ENCODE data around the gene CCDC40. TPM values are rescaled to one million over a fixed set of nuclear protein-coding genes. Genes with fewer than 3 reads are reported as not detected.

CCDC40 gene
- total and polyA plus RNA-seq, 9 of the 15 experiments (the other 6 are each of a cell fraction or from before 2014, with no cell fraction given), result 0.07 to 0.33 TPM; not detected in 7

GRCh38 chr17:80005360-80006338, 30.8 kb upstream of the CCDC40 start (continued):
- TF ChIP-seq REST (IDR thresholded peaks at IDR 0.05; ENCODE audit: borderline replicate concordance) (peak; percentile 29; the same call in 1 of the 2 replicates), REST (CRISPR knock-in tag; IDR thresholded peaks at IDR 0.05; ENCODE audit: low read depth) (no peak), NCOA2 (IDR thresholded peaks at IDR 0.05; ENCODE audit: partially characterized antibody in 2 of 2) (no peak), SMC3 (conservative IDR thresholded peaks at IDR 0.05; ENCODE audit: insufficient read depth, low read depth, low read length) (peak; percentile 47; the same call in 1 of the 2 replicates), DPF2 (IDR thresholded peaks at IDR 0.05) (no peak), THRAP3 (IDR thresholded peaks at IDR 0.05; ENCODE audit: borderline replicate concordance) (no peak), ZNF239 (CRISPR knock-in tag; IDR thresholded peaks at IDR 0.05) (no peak), ID3 (CRISPR knock-in tag; IDR thresholded peaks at IDR 0.05) (no peak), ID3 (tag; IDR thresholded peaks at IDR 0.05) (no peak), FUS (optimal IDR thresholded peaks at IDR 0.05; ENCODE audit: low read depth, low read length) (no peak), MIER1 (IDR thresholded peaks at IDR 0.05; ENCODE audit: low read depth) (no peak), ZEB2 (IDR thresholded peaks at IDR 0.05) (no peak), USF2 (CRISPR knock-in tag; IDR thresholded peaks at IDR 0.05) (no peak), STAT5A (IDR thresholded peaks at IDR 0.05; ENCODE audit: borderline replicate concordance, low read length) (no peak), CREB3 (tag; conservative IDR thresholded peaks at IDR 0.05; ENCODE audit: low read depth) (no peak), ZBTB34 (CRISPR knock-in tag; IDR thresholded peaks at IDR 0.05) (no peak)

All from K562 (cell line).